ENCODE measurements around the gene ADCY3. TPM values are rescaled to one million over a fixed set of nuclear protein-coding genes. Genes with fewer than 3 reads are reported as not detected.

Gene ADCY3
- total and polyA plus RNA-seq, 5 donors from 2014 or later = 3.8 to 67.6 (median 11.2) TPM

DNA sequence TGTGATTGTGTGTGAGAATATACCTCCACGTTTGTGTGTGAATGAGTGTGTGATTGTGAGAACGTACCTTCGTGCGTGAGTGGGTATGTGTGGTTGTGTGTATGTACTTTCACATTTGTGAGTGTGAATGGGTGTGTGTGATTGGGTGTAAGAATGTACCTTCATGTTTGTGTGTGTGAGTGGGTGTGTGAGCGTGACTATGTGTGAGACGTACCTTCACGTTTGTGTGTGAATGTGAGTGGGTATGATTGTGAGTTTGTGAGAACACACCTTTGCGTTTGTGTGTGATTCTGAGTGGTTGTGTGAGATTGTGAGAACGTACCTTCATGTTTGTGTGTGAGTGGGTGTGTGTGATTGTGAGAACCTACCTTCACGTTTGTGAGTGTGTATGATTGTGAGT lies 5.8 kb upstream of the ADCY3 start:
- Mint-ChIP-seq H3K4me1 (peaks cover 0 to 15% (median 4%) of the 10 kb centered on the region in 4 donors), H3K27me3 (peaks cover 7% of the 10 kb centered on the region), H3K36me3 (no peaks in the 10 kb centered on the region), H3K9me3 (peaks cover 0 to 1% (median 0%) of the 10 kb centered on the region in 7 donors), H3K4me3 (no peak overlapping the region), H3K27ac (no peak overlapping the region)
- H3K4me1 ChIP-seq (ENCODE audit: control insufficient read depth, insufficient read depth, low read length, poor library complexity, severe bottlenecking) = peaks cover 16% of the 10 kb centered on the region
- no peaks in the 10 kb centered on the region for H3K36me3 ChIP-seq (ENCODE audit: control insufficient read depth, insufficient read depth, low read length)
- H3K4me3 ChIP-seq (ENCODE audit: low read depth, low read length) = no peak overlapping the region
- DNase-seq = no peak
- peaks cover 2% of the 10 kb centered on the region for H3K27me3 ChIP-seq (ENCODE audit: control insufficient read depth, insufficient read depth, low read length)
- no peak for ATAC-seq (ENCODE audit: low read depth in 2 of 2)
- H3K27ac ChIP-seq (ENCODE audit: insufficient read depth, low read length, poor library complexity, severe bottlenecking) = no peak overlapping the region
- no peaks in the 10 kb centered on the region for H3K9me3 ChIP-seq (ENCODE audit: control insufficient read depth in 2 of 2, low read length in 2 of 2)

DNA sequence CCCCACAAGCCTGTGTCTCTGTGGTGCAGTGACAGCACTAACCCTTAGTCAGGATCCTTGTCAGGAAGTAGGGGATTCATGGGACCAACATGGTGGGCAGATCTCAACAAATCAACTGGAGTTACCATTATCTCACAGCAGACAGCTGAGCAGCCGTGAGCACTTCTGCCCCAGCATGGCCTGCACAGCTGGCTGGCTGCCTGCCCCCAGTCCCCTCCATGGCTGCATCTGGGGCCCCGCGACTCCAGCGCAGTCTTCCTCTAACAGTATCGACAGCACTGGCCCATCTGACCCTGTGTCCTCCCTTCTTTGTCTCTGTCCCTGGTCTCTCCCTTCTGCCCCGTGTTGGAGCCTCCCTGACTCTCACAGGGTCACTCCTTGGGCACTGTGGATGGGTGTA lies 4.7 kb upstream of the ADCY3 start:
- H3K36me3 ChIP-seq (ENCODE audit: control insufficient read depth, insufficient read depth, low read length) = no peaks in the 10 kb centered on the region
- Mint-ChIP-seq H3K27me3 (peaks cover 7% of the 10 kb centered on the region), H3K9me3 (peaks cover 0 to 2% (median 0%) of the 10 kb centered on the region in 7 donors), H3K27ac (no peak overlapping the region), H3K36me3 (no peaks in the 10 kb centered on the region), H3K4me3 (no peak overlapping the region), H3K4me1 (peaks cover 0 to 16% (median 6%) of the 10 kb centered on the region in 4 donors)
- no peaks in the 10 kb centered on the region for H3K9me3 ChIP-seq (ENCODE audit: control insufficient read depth in 2 of 2, low read length in 2 of 2)
- H3K4me1 ChIP-seq (ENCODE audit: control insufficient read depth, insufficient read depth, low read length, poor library complexity, severe bottlenecking) = peaks cover 18% of the 10 kb centered on the region
- peaks cover 2% of the 10 kb centered on the region for H3K27me3 ChIP-seq (ENCODE audit: control insufficient read depth, insufficient read depth, low read length)
- no peak for DNase-seq
- no peak overlapping the region for H3K4me3 ChIP-seq (ENCODE audit: low read depth, low read length)
- no peak for ATAC-seq (ENCODE audit: low read depth in 2 of 2)
- H3K27ac ChIP-seq (ENCODE audit: insufficient read depth, low read length, poor library complexity, severe bottlenecking) = no peak overlapping the region

DNA sequence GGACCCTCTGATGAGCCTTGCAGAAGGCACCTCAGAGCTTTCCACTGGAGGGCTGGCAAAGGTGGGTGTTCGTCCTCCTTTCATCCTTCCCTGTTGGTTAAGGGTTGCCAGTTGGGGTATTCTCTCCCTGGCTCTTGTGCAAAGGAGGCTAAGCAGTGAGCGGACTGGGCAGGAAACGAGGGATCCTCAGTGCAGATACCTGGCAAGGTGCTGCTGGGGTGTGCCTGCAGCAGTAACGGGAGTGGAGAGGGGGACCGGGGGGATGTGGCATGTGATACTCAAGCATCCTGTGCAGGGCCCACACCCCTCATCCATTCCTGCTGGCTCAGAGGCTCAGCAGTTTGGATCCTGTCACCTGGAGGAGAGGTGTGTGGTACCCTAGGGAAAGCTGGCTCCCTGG lies 4.2 kb upstream of the ADCY3 start:
- H3K4me3 ChIP-seq (ENCODE audit: low read depth, low read length) = no peak overlapping the region
- ATAC-seq (ENCODE audit: low read depth in 2 of 2) (no peak), DNase-seq (no peak)
- H3K9me3 Mint-ChIP-seq = peaks cover 0 to 2% (median 0%) of the 10 kb centered on the region in 7 donors
- peaks cover 0 to 18% (median 6%) of the 10 kb centered on the region in 4 donors for H3K4me1 Mint-ChIP-seq
- H3K27me3 ChIP-seq (ENCODE audit: control insufficient read depth, insufficient read depth, low read length) = peaks cover 2% of the 10 kb centered on the region
- no peaks in the 10 kb centered on the region for H3K36me3 Mint-ChIP-seq
- peaks cover 22% of the 10 kb centered on the region for H3K4me1 ChIP-seq (ENCODE audit: control insufficient read depth, insufficient read depth, low read length, poor library complexity, severe bottlenecking)
- no peak overlapping the region for H3K27ac Mint-ChIP-seq
- no peaks in the 10 kb centered on the region for H3K36me3 ChIP-seq (ENCODE audit: control insufficient read depth, insufficient read depth, low read length)
- no peaks in the 10 kb centered on the region for H3K9me3 ChIP-seq (ENCODE audit: control insufficient read depth in 2 of 2, low read length in 2 of 2)
- H3K27me3 Mint-ChIP-seq = peaks cover 7% of the 10 kb centered on the region
- no peak overlapping the region for H3K27ac ChIP-seq (ENCODE audit: insufficient read depth, low read length, poor library complexity, severe bottlenecking)
- H3K4me3 Mint-ChIP-seq = peak overlapping the region in 1 of 4 donors; percentile 41

DNA sequence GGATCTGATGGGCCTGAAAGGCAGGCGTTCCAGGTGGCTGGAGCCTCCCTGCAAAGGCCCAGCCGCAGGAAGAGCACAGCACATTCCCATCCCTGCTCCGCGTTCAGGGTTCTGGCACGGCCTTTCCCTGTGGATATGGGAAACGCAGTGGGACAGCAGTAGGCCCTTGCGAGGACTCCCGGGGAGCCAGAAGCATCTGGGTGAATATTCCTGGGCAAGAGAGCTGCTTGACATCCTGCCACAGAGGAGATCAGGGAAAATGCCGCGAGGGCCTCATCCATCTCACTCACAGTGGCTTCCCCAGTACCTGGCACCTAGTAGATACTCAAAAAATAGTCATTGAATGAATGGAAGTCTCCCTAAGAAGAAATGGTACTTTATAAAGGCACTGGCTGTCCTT lies 3.1 kb upstream of the ADCY3 start:
- Histone ChIP-seq H3K27me3 (ENCODE audit: control insufficient read depth, insufficient read depth, low read length) (peaks cover 2% of the 10 kb centered on the region), H3K9me3 (ENCODE audit: control insufficient read depth in 2 of 2, low read length in 2 of 2) (no peaks in the 10 kb centered on the region), H3K4me1 (ENCODE audit: control insufficient read depth, insufficient read depth, low read length, poor library complexity, severe bottlenecking) (peaks cover 33% of the 10 kb centered on the region), H3K36me3 (ENCODE audit: control insufficient read depth, insufficient read depth, low read length) (no peaks in the 10 kb centered on the region), H3K27ac (ENCODE audit: insufficient read depth, low read length, poor library complexity, severe bottlenecking) (no peak overlapping the region), H3K4me3 (ENCODE audit: low read depth, low read length) (no peak overlapping the region)
- peaks cover 7% of the 10 kb centered on the region for H3K27me3 Mint-ChIP-seq
- no peaks in the 10 kb centered on the region for H3K36me3 Mint-ChIP-seq
- peaks cover 0 to 2% (median 0%) of the 10 kb centered on the region in 7 donors for H3K9me3 Mint-ChIP-seq
- peaks cover 0 to 24% (median 15%) of the 10 kb centered on the region in 4 donors for H3K4me1 Mint-ChIP-seq
- no peak overlapping the region for H3K27ac Mint-ChIP-seq
- peak overlapping the region in 3 of 4 donors; percentile 8 to 13 (median 11) for H3K4me3 Mint-ChIP-seq
- no peak for ATAC-seq (ENCODE audit: low read depth in 2 of 2)
- DNase-seq = no peak

DNA sequence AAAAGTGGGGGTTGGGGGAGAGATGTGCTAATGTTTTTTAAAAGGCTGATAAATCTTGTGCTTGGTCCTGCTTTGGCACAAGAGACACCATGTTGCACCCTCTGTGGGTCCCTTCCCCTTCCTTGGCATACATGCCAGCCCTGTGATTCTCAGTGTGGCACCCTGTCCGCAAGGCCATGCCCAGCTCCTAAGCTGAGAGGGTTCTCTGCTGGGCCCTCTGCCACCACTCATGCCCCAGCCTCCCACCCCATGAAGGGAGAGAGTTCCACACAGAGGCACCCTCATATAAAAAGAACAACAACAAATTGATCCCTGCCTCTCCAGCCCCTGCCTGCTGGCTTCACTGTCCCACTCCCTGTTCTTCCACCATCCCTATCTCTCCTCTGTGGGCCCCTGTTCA lies 2.5 kb upstream of the ADCY3 start:
- Mint-ChIP-seq H3K27ac (no peak overlapping the region), H3K4me1 (peaks cover 2 to 28% (median 20%) of the 10 kb centered on the region in 4 donors), H3K36me3 (no peaks in the 10 kb centered on the region), H3K27me3 (peaks cover 7% of the 10 kb centered on the region), H3K4me3 (peak overlapping the region in 3 of 4 donors; percentile 8 to 39 (median 11)), H3K9me3 (peaks cover 0 to 2% (median 0%) of the 10 kb centered on the region in 7 donors)
- H3K4me1 ChIP-seq (ENCODE audit: control insufficient read depth, insufficient read depth, low read length, poor library complexity, severe bottlenecking) = peaks cover 39% of the 10 kb centered on the region
- no peak overlapping the region for H3K27ac ChIP-seq (ENCODE audit: insufficient read depth, low read length, poor library complexity, severe bottlenecking)
- peaks cover 2% of the 10 kb centered on the region for H3K27me3 ChIP-seq (ENCODE audit: control insufficient read depth, insufficient read depth, low read length)
- DNase-seq (no peak), ATAC-seq (ENCODE audit: low read depth in 2 of 2) (no peak)
- H3K4me3 ChIP-seq (ENCODE audit: low read depth, low read length) = no peak overlapping the region
- no peaks in the 10 kb centered on the region for H3K36me3 ChIP-seq (ENCODE audit: control insufficient read depth, insufficient read depth, low read length)
- H3K9me3 ChIP-seq (ENCODE audit: control insufficient read depth in 2 of 2, low read length in 2 of 2) = no peaks in the 10 kb centered on the region

DNA sequence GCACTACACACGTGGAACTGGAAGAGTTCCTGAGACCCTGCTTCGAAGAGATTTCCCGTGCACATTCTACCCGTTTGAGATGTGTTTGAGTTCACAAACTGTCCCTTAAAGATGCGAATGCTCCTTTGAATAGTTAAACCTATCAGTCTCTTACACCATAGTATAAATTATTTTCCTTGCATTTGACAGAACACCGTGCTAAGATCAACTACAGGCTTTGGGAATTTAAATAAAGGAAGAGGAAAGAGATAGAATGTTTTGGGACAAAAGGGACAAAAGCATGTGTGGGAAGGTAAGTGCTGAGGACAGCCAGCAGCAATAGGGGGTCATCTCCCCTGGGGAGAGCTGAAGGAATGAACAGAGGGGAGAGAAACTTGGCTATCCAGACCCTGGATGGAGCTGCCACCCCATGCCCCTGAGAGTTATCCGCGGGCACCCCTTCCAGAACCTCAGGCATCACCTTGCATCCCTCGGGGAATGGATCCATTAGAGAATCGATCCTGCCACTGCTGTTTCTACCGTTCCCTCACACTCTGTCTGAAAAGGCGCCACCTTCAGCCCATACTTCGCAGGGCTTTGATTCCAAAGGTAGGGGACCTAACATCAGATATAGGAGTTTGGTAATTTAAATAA lies 888 bp upstream of the ADCY3 start:
- Mint-ChIP-seq H3K27me3 (peaks cover 7% of the 10 kb centered on the region), H3K4me1 (peaks cover 5 to 41% (median 28%) of the 10 kb centered on the region in 4 donors), H3K4me3 (peak overlapping the region; percentile 80 to 92 (median 86)), H3K36me3 (no peaks in the 10 kb centered on the region), H3K9me3 (peaks cover 0 to 2% (median 0%) of the 10 kb centered on the region in 7 donors), H3K27ac (peak overlapping the region; percentile 7 to 85 (median 33))
- H3K27ac ChIP-seq (ENCODE audit: insufficient read depth, low read length, poor library complexity, severe bottlenecking) = peak overlapping the region; percentile 55
- H3K4me1 ChIP-seq (ENCODE audit: control insufficient read depth, insufficient read depth, low read length, poor library complexity, severe bottlenecking) = peaks cover 40% of the 10 kb centered on the region
- no peaks in the 10 kb centered on the region for H3K9me3 ChIP-seq (ENCODE audit: control insufficient read depth in 2 of 2, low read length in 2 of 2)
- no peak for ATAC-seq (ENCODE audit: low read depth in 2 of 2)
- H3K36me3 ChIP-seq (ENCODE audit: control insufficient read depth, insufficient read depth, low read length) = no peaks in the 10 kb centered on the region
- DNase-seq = peak in 1 of 3 donors; percentile 28
- peak overlapping the region; percentile 63 for H3K4me3 ChIP-seq (ENCODE audit: low read depth, low read length)
- peaks cover 2% of the 10 kb centered on the region for H3K27me3 ChIP-seq (ENCODE audit: control insufficient read depth, insufficient read depth, low read length)

DNA sequence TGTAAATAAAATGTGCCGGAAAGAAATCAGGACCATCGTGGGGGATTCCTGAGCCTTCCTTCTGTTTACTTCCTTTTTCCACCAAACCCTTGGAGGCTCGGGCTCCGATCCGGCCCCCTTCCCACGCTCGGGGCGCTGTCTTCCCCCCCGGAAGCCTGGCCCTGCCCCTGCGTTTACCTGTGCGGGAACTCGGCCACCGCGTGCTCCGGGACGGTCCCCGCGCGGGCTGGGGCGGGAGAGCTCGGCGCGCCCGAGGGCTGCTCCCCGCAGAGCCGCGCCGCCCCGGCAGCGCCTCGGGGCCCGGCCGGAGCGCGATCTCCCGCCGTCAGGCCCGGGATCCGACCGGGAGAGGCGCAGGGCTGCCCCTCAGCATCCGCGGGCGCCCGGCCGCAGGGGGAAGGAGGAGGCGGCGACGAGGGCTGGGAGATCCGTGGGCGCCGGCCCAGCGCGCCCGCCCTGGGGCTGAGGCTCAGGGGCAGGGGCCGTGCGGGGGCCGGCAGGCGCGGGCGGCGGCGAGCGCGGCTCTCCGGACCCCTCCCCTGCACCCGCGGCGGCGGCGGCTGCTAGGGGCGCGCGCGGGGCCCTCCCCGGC lies 435 bp downstream of the ADCY3 start:
- Mint-ChIP-seq H3K27me3 (peaks cover 7% of the 10 kb centered on the region), H3K4me1 (peaks cover 5 to 48% (median 31%) of the 10 kb centered on the region in 4 donors), H3K27ac (peak overlapping the region in 2 of 3 donors; percentile 88 to 95), H3K36me3 (no peaks in the 10 kb centered on the region), H3K9me3 (peaks cover 0 to 2% (median 0%) of the 10 kb centered on the region in 7 donors), H3K4me3 (peak overlapping the region; percentile 94 to 97 (median 96))
- ATAC-seq (ENCODE audit: low read depth in 2 of 2) (peak in 1 of 2 donors; percentile 2), DNase-seq (no peak)
- peak overlapping the region; percentile 14 for H3K27ac ChIP-seq (ENCODE audit: insufficient read depth, low read length, poor library complexity, severe bottlenecking)
- peak overlapping the region; percentile 79 for H3K4me3 ChIP-seq (ENCODE audit: low read depth, low read length)
- no peaks in the 10 kb centered on the region for H3K27me3 ChIP-seq (ENCODE audit: control insufficient read depth, insufficient read depth, low read length)
- no peaks in the 10 kb centered on the region for H3K9me3 ChIP-seq (ENCODE audit: control insufficient read depth in 2 of 2, low read length in 2 of 2)
- H3K4me1 ChIP-seq (ENCODE audit: control insufficient read depth, insufficient read depth, low read length, poor library complexity, severe bottlenecking) = peaks cover 40% of the 10 kb centered on the region
- H3K36me3 ChIP-seq (ENCODE audit: control insufficient read depth, insufficient read depth, low read length) = no peaks in the 10 kb centered on the region

Data from CD4-positive, CD25-positive, alpha-beta regulatory T cell (primary cell).